AG08396 (cell line): Measurements from ENCODE around the gene GRAP2.

Source experiments
- DNase-seq: peaks from one replicate; pipeline ENCODE4 v3.0.0; 2012; ENCODE audit warnings: low spot score, mixed read lengths

GRAP2 gene

DNA sequence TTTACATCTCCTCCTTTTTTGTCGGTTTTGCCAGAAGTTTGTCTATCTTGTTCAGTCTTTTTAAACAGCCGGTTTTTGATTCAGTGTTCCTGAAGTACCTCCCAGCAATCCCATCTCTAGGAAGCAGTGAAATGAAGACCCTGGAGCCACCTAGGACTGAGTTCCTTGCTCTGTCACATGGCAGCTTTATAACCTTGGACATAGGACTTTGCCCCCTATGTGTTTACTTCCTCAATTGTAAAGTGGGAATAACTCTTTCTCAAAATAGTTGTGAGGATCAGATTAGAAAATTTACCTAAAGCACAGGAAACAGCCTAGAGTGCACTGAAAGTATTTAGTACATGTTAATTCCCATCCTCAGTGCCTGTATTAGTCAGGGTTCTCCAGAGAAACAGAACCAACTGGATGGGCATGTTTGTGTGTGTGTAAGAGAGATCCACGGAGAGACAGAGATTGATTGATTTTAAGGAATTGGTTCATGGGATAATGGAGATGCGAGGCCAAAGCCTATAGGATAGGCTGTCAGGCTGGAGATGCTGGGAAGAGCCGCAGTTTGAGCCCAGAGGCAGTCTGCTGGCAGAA lies 113.9 kb downstream of the GRAP2 start:
- DNase-seq, result no peak

DNA sequence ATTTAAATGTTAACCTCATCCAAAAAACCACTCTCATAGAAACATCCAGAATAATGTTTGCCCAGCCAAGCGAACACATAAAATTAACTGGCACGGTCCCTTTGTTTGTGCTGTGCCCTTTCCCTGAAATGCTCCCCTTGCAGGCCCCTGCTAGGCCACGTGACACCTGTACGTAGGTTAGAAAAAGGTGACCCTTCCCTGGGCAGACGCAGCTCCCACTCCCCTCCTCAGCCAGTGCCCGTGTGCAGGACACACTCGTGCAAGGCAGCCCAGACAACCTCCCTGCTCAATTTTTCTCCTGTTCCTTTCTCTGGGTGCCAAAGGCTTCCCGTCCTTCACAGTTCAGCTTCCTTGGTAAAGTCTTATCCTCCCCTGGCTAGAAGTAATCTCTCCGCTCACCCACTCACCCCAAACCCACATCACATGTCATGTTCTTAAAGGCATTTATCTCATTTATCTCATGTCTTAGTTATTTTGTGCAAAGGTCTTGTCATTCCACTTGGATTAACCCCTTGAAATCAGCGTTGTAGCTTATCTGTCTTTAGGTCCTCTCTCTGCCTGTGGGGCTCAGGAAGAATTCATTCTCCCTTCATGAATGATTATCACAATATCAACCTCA lies 114.6 kb downstream of the GRAP2 start:
- no peak for DNase-seq

DNA sequence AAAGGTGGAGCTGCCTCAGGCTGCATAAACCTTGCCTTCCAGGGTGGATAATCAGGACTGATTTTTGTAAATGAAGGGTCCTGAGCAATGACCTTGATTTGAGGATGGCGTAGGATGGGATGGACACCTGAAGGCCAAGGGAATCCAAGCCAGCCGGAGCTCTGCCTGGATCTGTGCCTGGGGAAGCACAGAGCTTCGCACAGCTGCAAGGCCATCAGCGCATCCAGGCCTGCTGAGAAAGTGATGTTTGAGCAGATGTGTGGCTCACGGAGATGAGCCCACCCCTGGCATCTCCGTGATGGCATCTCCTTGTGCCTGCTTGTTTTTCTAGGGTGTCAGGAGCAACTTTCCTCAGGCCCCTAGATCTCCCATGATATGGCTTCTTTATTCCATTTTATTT lies 117.2 kb downstream of the GRAP2 start:
- DNase-seq, result no peak

DNA sequence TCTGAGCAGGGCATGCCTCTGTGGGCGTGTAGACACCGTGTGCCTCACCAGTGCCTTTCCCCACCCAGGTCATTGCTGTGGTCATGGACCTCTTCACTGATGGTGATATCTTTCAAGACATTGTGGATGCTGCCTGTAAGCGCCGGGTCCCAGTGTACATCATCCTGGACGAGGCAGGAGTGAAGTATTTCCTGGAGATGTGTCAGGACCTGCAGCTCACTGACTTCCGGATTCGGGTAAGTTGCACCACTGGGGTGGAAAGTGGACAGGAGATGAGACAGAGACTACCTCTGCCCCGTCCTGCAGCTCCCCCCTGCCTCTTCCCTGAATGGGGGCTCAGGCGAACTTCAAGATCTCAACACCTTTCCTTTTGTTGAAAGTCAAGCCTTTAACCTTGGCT lies 118.2 kb downstream of the GRAP2 start:
- DNase-seq, result no peak

DNA sequence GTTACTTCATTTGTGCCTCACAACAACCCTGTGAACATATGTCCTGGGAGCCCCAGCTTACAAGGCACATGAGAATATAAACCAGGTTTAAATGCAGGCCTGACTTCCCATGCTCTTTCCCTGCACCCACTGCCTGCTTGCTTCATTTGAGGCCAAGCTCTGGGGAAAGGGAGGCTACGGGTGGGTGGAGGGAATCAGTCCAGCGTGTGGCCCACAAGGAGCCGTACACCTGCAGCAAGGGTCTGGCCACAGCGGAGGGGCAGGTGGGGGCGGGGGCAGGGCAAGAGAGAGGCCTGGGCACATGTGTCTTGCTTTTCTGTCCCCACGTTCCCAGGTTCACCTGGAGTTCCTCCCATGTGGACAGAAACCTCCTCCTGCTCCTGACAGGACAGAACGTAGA lies 120.1 kb downstream of the GRAP2 start:
- DNase-seq, result no peak

DNA sequence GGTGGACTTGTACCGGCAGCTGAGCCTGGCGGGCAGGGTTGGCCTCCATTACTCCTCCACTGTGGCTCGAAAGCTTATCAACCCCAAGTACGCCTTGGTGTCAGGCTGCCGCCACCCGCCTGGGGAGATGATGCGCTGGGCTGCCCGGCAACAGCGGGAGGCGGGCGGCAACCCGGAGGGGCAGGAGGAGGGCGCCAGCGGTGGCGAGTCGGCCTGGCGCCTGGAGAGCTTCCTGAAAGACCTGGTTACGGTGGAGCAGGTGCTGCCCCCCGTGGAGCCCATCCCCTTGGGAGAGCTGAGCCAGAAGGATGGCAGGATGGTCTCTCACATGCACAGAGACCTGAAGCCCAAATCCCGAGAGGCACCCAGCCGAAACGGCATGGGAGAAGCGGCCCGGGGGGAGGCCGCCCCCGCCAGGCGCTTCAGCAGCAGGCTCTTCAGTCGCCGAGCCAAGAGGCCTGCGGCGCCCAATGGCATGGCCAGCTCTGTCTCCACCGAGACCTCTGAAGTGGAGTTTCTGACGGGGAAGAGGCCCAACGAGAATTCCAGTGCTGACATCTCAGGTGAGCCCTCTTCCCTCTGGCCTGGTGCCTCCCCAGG lies 120.6 kb downstream of the GRAP2 start:
- no peak for DNase-seq

DNA sequence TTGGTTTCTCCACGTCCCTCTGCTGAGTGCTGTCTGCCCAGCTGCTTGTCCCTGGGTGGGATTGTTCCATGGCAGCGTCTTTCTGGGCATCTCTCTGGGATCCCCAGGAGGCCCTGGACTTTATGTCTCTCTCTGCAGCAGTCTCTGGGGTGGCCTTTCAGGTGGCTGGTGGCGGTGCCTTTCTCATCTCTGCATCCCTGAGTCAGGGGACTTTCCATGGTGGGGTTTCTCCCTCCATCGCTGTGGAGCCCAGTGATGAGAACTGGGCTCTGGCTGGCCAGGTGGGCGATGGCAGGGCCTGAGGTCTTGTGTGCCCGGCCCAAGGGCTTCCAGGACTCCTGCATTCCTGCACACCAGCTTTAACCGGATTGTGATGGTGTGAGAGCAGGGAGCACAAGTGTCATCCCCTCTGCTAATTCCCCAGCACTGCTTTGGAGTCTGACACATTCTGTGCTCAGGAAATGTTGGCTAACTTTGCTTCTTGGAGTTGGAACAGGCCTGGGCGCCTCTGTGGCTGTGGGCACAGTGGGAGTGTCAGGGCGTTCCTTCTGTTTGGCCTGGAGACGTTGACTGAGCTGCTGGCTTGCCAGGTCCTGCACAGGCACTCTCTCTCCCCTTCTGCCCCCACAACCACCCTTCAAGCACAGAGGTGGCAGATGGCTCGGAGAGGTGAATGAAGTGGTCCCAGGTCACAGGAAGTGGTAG lies 121.8 kb downstream of the GRAP2 start:
- no peak for DNase-seq
